NCI-H82 treated with DMSO at 0.1 percent for 48 hours (cell line): ENCODE results near the gene FOXO1.
A peak's percentile ranks its signal among the peaks of the same experiment; 100 is the strongest.

ENCODE experiments used
- DNase-seq: peaks from one replicate; lab custom pipeline; 2025; ENCODE audit not compliant: unreplicated experiment; lab: John Stamatoyannopoulos, UW

Gene FOXO1

GRCh38 chr13:40611004-40611403, 55.4 kb downstream of the FOXO1 start:
- DNase-seq, result no peak

- no peak for DNase-seq
These were observed 56.3 kb downstream of the FOXO1 start for GRCh38 chr13:40609972-40610726.

- DNase-seq, result no peak
These were observed 58.1 kb downstream of the FOXO1 start for GRCh38 chr13:40608308-40608707.

GRCh38 chr13:40605573-40605972, 60.9 kb downstream of the FOXO1 start:
- DNase-seq, result no peak

- DNase-seq, result no peak
These were observed 62.3 kb downstream of the FOXO1 start for GRCh38 chr13:40604135-40604534.

- DNase-seq, result no peak
These were observed 66.2 kb downstream of the FOXO1 start for GRCh38 chr13:40600149-40600751.

GRCh38 chr13:40599747-40600146, 66.7 kb downstream of the FOXO1 start:
- no peak for DNase-seq

GRCh38 chr13:40599124-40599523, 67.3 kb downstream of the FOXO1 start:
- DNase-seq, result no peak

- DNase-seq, result no peak
These were observed 67.9 kb downstream of the FOXO1 start for GRCh38 chr13:40598569-40598968.

- DNase-seq, result no peak
These were observed 68.6 kb downstream of the FOXO1 start for GRCh38 chr13:40597735-40598365.

GRCh38 chr13:40596484-40596883, 70.0 kb downstream of the FOXO1 start:
- no peak for DNase-seq

- no peak for DNase-seq
These were observed 70.7 kb downstream of the FOXO1 start for GRCh38 chr13:40595693-40596092.

GRCh38 chr13:40592035-40592434, 74.4 kb downstream of the FOXO1 start:
- no peak for DNase-seq

- DNase-seq, result no peak
These were observed 75.3 kb downstream of the FOXO1 start for GRCh38 chr13:40591091-40591490.

- DNase-seq, result no peak
These were observed 76.2 kb downstream of the FOXO1 start for GRCh38 chr13:40590112-40590862.

GRCh38 chr13:40589285-40590109, 76.9 kb downstream of the FOXO1 start:
- DNase-seq, result peak; percentile 43

- peak; percentile 20 for DNase-seq
These were observed 78.3 kb downstream of the FOXO1 start for GRCh38 chr13:40588101-40588500.

GRCh38 chr13:40586886-40587565, 79.4 kb downstream of the FOXO1 start:
- no peak for DNase-seq

- no peak for DNase-seq
These were observed 80.5 kb downstream of the FOXO1 start for GRCh38 chr13:40585911-40586471.

- no peak for DNase-seq
These were observed 82.7 kb downstream of the FOXO1 start for GRCh38 chr13:40583738-40584137.
